GM23248 (cell line): ENCODE data around the gene RTRAF. TPM values are rescaled to one million over a fixed set of nuclear protein-coding genes. Genes with fewer than 3 reads are reported as not detected.
A peak's percentile ranks its signal among the peaks of the same experiment; 100 is the strongest.

Source experiments
- DNase-seq: peaks from one replicate; pipeline ENCODE4 v3.0.0-alpha.2; 2015
- H2AFZ ChIP-seq: fragments of 200-600 bp; sonication (generic); 2 replicates; pipeline ENCODE4 v1.6.1; 2016; ENCODE audit warnings: antibody characterized with exemption
- H3F3A ChIP-seq: fragments of 200-600 bp; sonication (generic); 2 replicates; pipeline ENCODE4 v1.6.1; 2016; ENCODE audit warnings: mild to moderate bottlenecking, antibody characterized with exemption, mixed run types; ENCODE audit not compliant: insufficient read depth
- H3K27ac ChIP-seq: fragments of 200-600 bp; sonication (generic); 2 replicates; pipeline ENCODE4 v1.5.1; 2016; ENCODE audit warnings: mild to moderate bottlenecking
- H3K27me3 ChIP-seq: fragments of 200-600 bp; sonication (generic); replicated peaks from 2 replicates; pipeline ENCODE4 v1.6.1; 2016; ENCODE audit warnings: mild to moderate bottlenecking; ENCODE audit not compliant: insufficient read depth
- H3K36me3 ChIP-seq: fragments of 200-600 bp; sonication (generic); 2 replicates; pipeline ENCODE4 v1.6.1; 2016; ENCODE audit warnings: low read depth, mild to moderate bottlenecking
- H3K4me1 ChIP-seq: fragments of 200-600 bp; sonication (generic); 2 replicates; pipeline ENCODE4 v1.6.1; 2016; ENCODE audit warnings: mild to moderate bottlenecking; ENCODE audit not compliant: insufficient read depth
- H3K4me2 ChIP-seq: fragments of 200-600 bp; sonication (generic); one replicate; pipeline ENCODE4 v1.6.1; 2016; ENCODE audit warnings: mild to moderate bottlenecking; ENCODE audit not compliant: unreplicated experiment
- H3K4me3 ChIP-seq: fragments of 200-600 bp; sonication (generic); 2 replicates; pipeline ENCODE4 v1.5.1; 2016; ENCODE audit warnings: mild to moderate bottlenecking
- H3K79me2 ChIP-seq: fragments of 200-600 bp; sonication (generic); 2 replicates; pipeline ENCODE4 v1.6.1; 2016; ENCODE audit warnings: mild to moderate bottlenecking; ENCODE audit not compliant: insufficient read depth
- H3K9ac ChIP-seq: fragments of 200-600 bp; sonication (generic); 2 replicates; pipeline ENCODE4 v1.6.1; 2016; ENCODE audit warnings: mild to moderate bottlenecking
- H3K9me2 ChIP-seq: fragments of 200-600 bp; sonication (generic); 2 replicates; pipeline ENCODE4 v1.6.1; 2016; ENCODE audit warnings: mixed run types, mild to moderate bottlenecking, moderate library complexity; ENCODE audit not compliant: insufficient read depth
- H3K9me3 ChIP-seq: fragments of 200-600 bp; sonication (generic); one replicate; pipeline ENCODE4 v1.6.1; 2017; ENCODE audit warnings: low read depth
- H4K20me1 ChIP-seq: fragments of 200-600 bp; sonication (generic); 2 replicates; pipeline ENCODE4 v1.6.0; 2016; ENCODE audit not compliant: insufficient read depth
- EZH2 ChIP-seq: fragments of 200-600 bp; sonication (generic); IDR thresholded peaks from 2 replicates; pipeline ENCODE4 v1.6.1; 2018; ENCODE audit warnings: antibody characterized with exemption, mild to moderate bottlenecking; ENCODE audit not compliant: insufficient read depth, poor library complexity, severe bottlenecking
- EZH2phosphoT487 ChIP-seq: fragments of 200-600 bp; sonication (generic); IDR thresholded peaks from 2 replicates; pipeline ENCODE4 v1.6.1; 2018; ENCODE audit warnings: antibody characterized with exemption, moderate library complexity, mild to moderate bottlenecking, low read depth; ENCODE audit not compliant: insufficient read depth
- whole genome bisulfite sequencing, 2 experiments: methylation state at CpG; one replicate each; pipeline ENCODE4 v1.1.6; 2015 to 2017; ENCODE audit warnings: low lambda C conversion rate in 2 of 2, low coverage in 1 of 2; ENCODE audit errors: missing lambda C conversion rate in 2 of 2; 5-methylcytosine and 5-hydroxymethylcytosine counted together
- in situ Hi-C: fragments of 300-500 bp; cut with MboI; formaldehyde crosslinking; loops from 2 replicates; pipeline ENCODE4 v1.15.0; 2020
- polyA plus RNA-seq: library from polyadenylated mRNA; unstranded; fragments of >200 nt; fragmentation: Nextera tagmentation; extraction: Ambion mirVana; gene quantifications from 2 replicates; pipeline ENCODE4 v1.2.1, GENCODE V29; 2016
- total RNA-seq: library from RNA; depleted of rRNA; stranded (reverse); fragments of >200 nt; shearing (Covaris generic); gene quantifications from 2 replicates; pipeline ENCODE4 v1.2.3, GENCODE V29; 2014

Gene RTRAF
- total and polyA plus RNA-seq, 2 experiments from 2014 or later: 99.9 to 270 TPM

DNA sequence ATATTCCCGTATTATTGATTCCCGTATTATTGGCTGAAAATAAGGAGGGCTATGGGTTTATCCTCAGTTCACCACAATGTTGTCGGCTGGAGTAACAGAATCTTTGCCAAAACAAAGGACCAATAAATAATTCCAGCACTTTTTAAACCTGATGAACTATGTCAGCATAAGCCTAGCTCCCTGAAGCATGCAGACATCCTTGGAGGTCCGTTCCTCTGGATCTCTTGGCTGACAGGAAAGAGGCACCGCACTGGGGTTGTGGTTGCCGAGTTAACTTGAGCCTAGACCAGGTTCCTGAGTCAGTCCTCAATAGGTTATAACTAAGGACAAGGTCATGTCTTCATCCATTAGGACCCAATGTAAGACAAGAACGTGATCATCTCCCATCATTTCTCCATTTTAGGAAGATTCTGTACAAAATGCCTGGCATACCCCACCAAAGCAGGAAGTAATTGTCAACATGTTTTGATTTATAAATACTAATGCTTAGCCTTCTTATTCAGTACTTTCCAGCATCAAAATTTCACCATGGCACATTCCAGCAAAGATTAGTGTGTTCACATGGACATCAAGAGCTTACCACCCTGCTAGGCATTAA, 43.0 kb downstream of the RTRAF start:
- peaks cover 48% of the 10 kb centered on the region for H3F3A ChIP-seq
- H3K27ac ChIP-seq: peak overlapping the region; percentile 98
- no peaks in the 10 kb centered on the region for H3K79me2 ChIP-seq
- no peak overlapping the region for H2AFZ ChIP-seq
- peak overlapping the region; percentile 50 for H3K4me3 ChIP-seq
- in situ Hi-C loops: no loop called here
- WGBS, 2 experiments: 0 to 3% methylated on average over 7 of the region's 7 CpGs
- no peaks in the 10 kb centered on the region for H3K9me3 ChIP-seq
- peaks cover 43% of the 10 kb centered on the region for H3K4me1 ChIP-seq
- H3K9ac ChIP-seq: peak overlapping the region; percentile 80
- H3K9me2 ChIP-seq: no peaks in the 10 kb centered on the region
- H3K27me3 ChIP-seq: no peaks in the 10 kb centered on the region
- TF ChIP-seq EZH2phosphoT487 (no peak), EZH2 (no peak)
- peak overlapping the region; percentile 73 for H3K4me2 ChIP-seq
- peaks cover 9% of the 10 kb centered on the region for H3K36me3 ChIP-seq
- no peaks in the 10 kb centered on the region for H4K20me1 ChIP-seq
- peak; percentile 70 for DNase-seq

DNA sequence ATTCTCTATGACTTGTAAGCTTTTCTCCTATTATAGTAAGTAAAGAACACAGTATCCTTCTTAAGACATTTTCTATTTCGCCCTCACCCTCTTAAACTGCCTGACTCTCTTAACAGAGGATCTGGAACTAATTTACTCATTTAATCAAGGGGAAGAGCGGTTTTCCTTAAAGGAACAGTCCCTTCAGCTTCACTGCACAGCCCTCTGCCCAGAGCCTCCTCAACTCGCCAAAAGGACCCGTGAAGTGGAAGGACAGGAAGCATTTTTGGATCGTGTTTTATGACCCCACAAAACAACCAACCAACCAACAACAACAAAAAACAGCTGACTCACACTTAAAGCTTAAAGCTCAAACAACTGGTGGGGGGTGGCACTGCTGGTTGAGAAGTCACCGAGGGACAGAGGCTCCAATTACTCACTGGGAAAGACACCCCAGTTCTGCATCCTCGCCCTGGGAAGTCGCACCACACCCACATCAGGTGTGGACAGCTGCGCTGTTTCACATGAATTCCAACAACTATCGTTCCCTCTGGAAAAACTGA, 43.8 kb downstream of the RTRAF start:
- Histone ChIP-seq H3K4me2 (peak overlapping the region; percentile 73), H3K4me1 (peaks cover 43% of the 10 kb centered on the region), H3K36me3 (peaks cover 12% of the 10 kb centered on the region), H3K4me3 (peak overlapping the region; percentile 50), H3K9me3 (no peaks in the 10 kb centered on the region), H3K9me2 (no peaks in the 10 kb centered on the region), H3K27me3 (no peaks in the 10 kb centered on the region), H3K79me2 (no peaks in the 10 kb centered on the region), H3K27ac (peak overlapping the region; percentile 98), H4K20me1 (no peaks in the 10 kb centered on the region), H3F3A (peaks cover 48% of the 10 kb centered on the region), H3K9ac (peak overlapping the region; percentile 80), H2AFZ (peak overlapping the region; percentile 37)
- peak; percentile 87 for DNase-seq
- in situ Hi-C loops: no loop called here
- WGBS, 2 experiments: 0 to 1% methylated on average over 10 of the region's 10 CpGs
- TF ChIP-seq EZH2: no peak
- TF ChIP-seq EZH2phosphoT487: no peak

DNA sequence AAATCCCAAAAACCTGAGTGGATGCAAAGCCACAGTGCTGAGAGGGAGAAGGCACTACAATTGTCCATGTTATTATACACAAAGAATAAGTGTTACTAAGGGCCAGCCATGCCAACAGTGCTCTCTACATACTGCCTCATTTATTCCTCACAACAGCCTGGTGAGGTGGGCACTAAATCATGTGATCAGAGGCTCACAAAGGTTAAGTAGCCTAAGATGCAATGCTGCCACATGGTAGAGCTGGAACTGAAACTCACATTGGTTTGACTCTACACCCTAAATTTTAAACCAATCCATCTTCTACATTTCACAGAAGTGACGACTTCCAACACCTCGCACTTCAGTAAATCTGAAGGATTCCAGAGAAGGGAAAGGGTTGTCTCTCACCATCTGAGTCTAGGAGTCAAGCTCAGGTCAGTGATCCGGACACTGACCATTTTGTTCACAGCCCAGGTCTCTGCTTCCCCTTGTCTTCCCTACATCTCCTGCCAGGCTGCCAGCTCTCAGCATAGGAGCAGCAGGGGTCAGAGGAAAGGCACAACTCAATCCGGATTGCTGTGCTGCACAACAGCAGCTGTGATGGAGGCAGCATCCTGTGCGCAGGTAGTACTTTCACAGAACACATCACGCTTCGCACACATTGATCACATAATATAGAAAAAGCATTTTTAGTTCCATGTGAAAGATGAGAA, 49.9 kb downstream of the RTRAF start:
- no peaks in the 10 kb centered on the region for H3K27me3 ChIP-seq
- H2AFZ ChIP-seq: no peak overlapping the region
- H3K27ac ChIP-seq: no peak overlapping the region
- H3K79me2 ChIP-seq: peaks cover 16% of the 10 kb centered on the region
- no peaks in the 10 kb centered on the region for H3K9me3 ChIP-seq
- H3K4me1 ChIP-seq: peaks cover under 1% of the 10 kb centered on the region; the same call in 1 of the 2 replicates
- no peak overlapping the region for H3K9ac ChIP-seq
- in situ Hi-C loops: no loop called here
- peaks cover 8% of the 10 kb centered on the region for H3F3A ChIP-seq
- WGBS, 2 experiments: 76 to 78% methylated on average over 7 of the region's 7 CpGs
- TF ChIP-seq EZH2phosphoT487: no peak
- TF ChIP-seq EZH2: no peak
- no peak for DNase-seq
- no peaks in the 10 kb centered on the region for H3K9me2 ChIP-seq
- no peak overlapping the region for H3K4me3 ChIP-seq
- no peak overlapping the region for H3K4me2 ChIP-seq
- no peaks in the 10 kb centered on the region for H4K20me1 ChIP-seq
- peaks cover 16% of the 10 kb centered on the region for H3K36me3 ChIP-seq

DNA sequence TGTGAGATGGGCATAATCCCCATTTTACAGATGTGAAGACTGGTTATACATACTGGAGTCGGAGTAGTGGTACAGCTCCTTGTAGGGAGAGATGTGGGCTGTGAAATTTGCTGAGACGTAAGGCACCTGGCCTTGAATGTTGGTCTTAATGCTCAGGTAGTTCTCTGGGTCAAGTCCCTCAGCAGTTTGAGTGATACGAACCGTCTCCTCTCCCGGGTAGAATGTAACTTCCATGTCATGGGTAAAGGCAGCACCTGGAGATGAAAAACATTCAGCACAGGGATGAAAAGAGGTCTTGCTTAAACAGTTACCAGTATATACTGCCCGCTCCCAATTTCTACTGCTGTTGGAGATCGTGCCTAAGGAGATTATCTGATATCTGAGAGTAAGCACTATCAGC, 51.3 kb downstream of the RTRAF start:
- Histone ChIP-seq H3K36me3 (peaks cover 16% of the 10 kb centered on the region), H2AFZ (no peak overlapping the region), H4K20me1 (no peaks in the 10 kb centered on the region), H3K4me1 (peaks cover 12% of the 10 kb centered on the region), H3K79me2 (peaks cover 23% of the 10 kb centered on the region), H3K27ac (no peak overlapping the region), H3K9ac (no peak overlapping the region), H3K4me2 (no peak overlapping the region), H3K9me3 (no peaks in the 10 kb centered on the region), H3K4me3 (no peak overlapping the region), H3K9me2 (no peaks in the 10 kb centered on the region), H3F3A (peaks cover 8% of the 10 kb centered on the region), H3K27me3 (no peaks in the 10 kb centered on the region)
- TF ChIP-seq EZH2: no peak
- no peak for TF ChIP-seq EZH2phosphoT487
- no peak for DNase-seq
- in situ Hi-C loops: no loop called here
- WGBS, 2 experiments: 92 to 94% methylated on average over 6 to 7 of the region's 7 CpGs
